Right lobe of liver (tissue), 4 donors: Measurements from ENCODE around the gene PTRHD1.

Source experiments
- POLR2A ChIP-seq: fragments of 450-650 bp; IDR thresholded peaks from one replicate; pipeline ENCODE4 v1.6.1; 2017; ENCODE audit warnings: antibody characterized with exemption, mild to moderate bottlenecking
- TF ChIP-seq, protein P1 (sequence below), 4 donors: fragments of 200-600 bp in 3 of 4; fragments of 450-650 bp in 1 of 4; IDR thresholded peaks; one replicate each; pipeline versions ENCODE4 v1.5.1 to v1.8.0; 2016 to 2022; ENCODE audit warnings: antibody characterized with exemption in 4 of 4, mild to moderate bottlenecking in 2 of 4
- donor health status: DM: no; HTN: no; CAD: no.
- donor health status: DM: no; HTN: no; CAD: no.
- donor health status: DM: no; HTN: yes; CAD: no.

DNA sequence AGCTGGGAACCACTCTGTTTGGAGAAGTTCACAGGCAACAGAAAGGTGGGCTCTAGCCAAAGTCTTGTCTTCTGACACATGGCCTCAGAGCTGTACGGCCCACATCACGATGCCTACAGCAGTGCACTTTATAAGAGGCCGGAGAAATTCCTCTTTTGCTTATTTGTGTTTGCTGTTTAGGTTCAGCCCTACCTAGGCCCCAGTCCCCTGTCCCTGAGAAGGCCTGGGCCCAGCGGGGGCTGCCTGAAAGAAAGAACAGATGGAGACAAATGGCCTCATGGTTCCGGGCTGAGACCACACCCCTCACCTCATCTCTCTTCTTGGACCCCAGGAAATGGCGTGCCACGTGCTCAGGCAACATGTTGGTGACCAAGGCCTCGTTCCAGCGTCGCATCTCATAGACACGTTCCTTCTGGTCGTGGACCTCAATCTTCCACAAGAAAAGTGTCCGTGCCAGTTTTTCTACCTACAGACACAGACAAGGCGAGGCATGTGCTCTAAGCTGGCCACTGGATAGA is 30.9 kb upstream of the PTRHD1 start:
- TF ChIP-seq, protein P1, sequence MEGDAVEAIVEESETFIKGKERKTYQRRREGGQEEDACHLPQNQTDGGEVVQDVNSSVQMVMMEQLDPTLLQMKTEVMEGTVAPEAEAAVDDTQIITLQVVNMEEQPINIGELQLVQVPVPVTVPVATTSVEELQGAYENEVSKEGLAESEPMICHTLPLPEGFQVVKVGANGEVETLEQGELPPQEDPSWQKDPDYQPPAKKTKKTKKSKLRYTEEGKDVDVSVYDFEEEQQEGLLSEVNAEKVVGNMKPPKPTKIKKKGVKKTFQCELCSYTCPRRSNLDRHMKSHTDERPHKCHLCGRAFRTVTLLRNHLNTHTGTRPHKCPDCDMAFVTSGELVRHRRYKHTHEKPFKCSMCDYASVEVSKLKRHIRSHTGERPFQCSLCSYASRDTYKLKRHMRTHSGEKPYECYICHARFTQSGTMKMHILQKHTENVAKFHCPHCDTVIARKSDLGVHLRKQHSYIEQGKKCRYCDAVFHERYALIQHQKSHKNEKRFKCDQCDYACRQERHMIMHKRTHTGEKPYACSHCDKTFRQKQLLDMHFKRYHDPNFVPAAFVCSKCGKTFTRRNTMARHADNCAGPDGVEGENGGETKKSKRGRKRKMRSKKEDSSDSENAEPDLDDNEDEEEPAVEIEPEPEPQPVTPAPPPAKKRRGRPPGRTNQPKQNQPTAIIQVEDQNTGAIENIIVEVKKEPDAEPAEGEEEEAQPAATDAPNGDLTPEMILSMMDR (IDR thresholded peaks at IDR 0.05): no peak
- no peak for TF ChIP-seq POLR2A
